H9 (cell line): ENCODE measurements around the gene ENPEP. TPM values are rescaled to one million over a fixed set of nuclear protein-coding genes. Genes with fewer than 3 reads are reported as not detected.

ENCODE experiments used
- DNase-seq: peaks from one replicate; pipeline ENCODE4 v3.0.0-alpha.2; 2017
- H2AFZ ChIP-seq: one replicate; pipeline ENCODE4 v1.6.1; 2013; ENCODE audit warnings: mild to moderate bottlenecking, low read length, control low read depth, moderate library complexity
- H2AK5ac ChIP-seq: 2 replicates; pipeline ENCODE4 v1.6.1; 2013; ENCODE audit warnings: low read length, control low read depth, mixed read lengths; ENCODE audit not compliant: insufficient read length
- H2BK120ac ChIP-seq: one replicate; pipeline ENCODE4 v1.6.1; 2013; ENCODE audit warnings: low read depth, mild to moderate bottlenecking, low read length, control low read depth, inconsistent platforms; ENCODE audit not compliant: poor library complexity, severe bottlenecking
- H2BK12ac ChIP-seq: 2 replicates; pipeline ENCODE4 v1.6.1; 2013; ENCODE audit warnings: low read length, control low read depth, mixed read lengths, low read depth; ENCODE audit not compliant: insufficient read length
- H2BK15ac ChIP-seq: 2 replicates; pipeline ENCODE4 v1.6.1; 2013; ENCODE audit warnings: low read depth, low read length, control low read depth
- H2BK20ac ChIP-seq: one replicate; pipeline ENCODE4 v1.6.1; 2013; ENCODE audit warnings: low read depth, mild to moderate bottlenecking, low read length, control low read depth, inconsistent platforms; ENCODE audit not compliant: poor library complexity, severe bottlenecking
- H2BK5ac ChIP-seq: 2 replicates; pipeline ENCODE4 v1.6.1; 2013; ENCODE audit warnings: low read length, control low read depth, mixed read lengths; ENCODE audit not compliant: insufficient read length
- H3K14ac ChIP-seq: 2 replicates; pipeline ENCODE4 v1.6.1; 2013; ENCODE audit warnings: low read length, control low read depth; ENCODE audit not compliant: insufficient read depth
- H3K18ac ChIP-seq: 2 replicates; pipeline ENCODE4 v1.6.1; 2013; ENCODE audit warnings: low read depth, mild to moderate bottlenecking, mixed read lengths, low read length, control low read depth; ENCODE audit not compliant: insufficient read length
- H3K23ac ChIP-seq: 2 replicates; pipeline ENCODE4 v1.6.1; 2013; ENCODE audit warnings: low read length, control low read depth, mixed read lengths, low read depth; ENCODE audit not compliant: insufficient read length
- H3K23me2 ChIP-seq: 2 replicates; pipeline ENCODE4 v1.6.1; 2013; ENCODE audit warnings: low read depth, mild to moderate bottlenecking, mixed read lengths, low read length, control low read depth; ENCODE audit not compliant: insufficient read length, poor library complexity, severe bottlenecking
- H3K27ac ChIP-seq: 2 replicates; pipeline ENCODE4 v1.5.1; 2013; ENCODE audit warnings: low read length, control low read depth, mixed read lengths, low read depth; ENCODE audit not compliant: insufficient read length
- H3K27me3 ChIP-seq: 2 replicates; pipeline ENCODE4 v1.6.1; 2013; ENCODE audit warnings: low read length, control low read depth, inconsistent platforms; ENCODE audit not compliant: insufficient read depth
- H3K4ac ChIP-seq: 2 replicates; pipeline ENCODE4 v1.6.1; 2013; ENCODE audit warnings: low read depth, mild to moderate bottlenecking, control low read depth, inconsistent platforms, low read length, moderate library complexity
- H3K4me1 ChIP-seq: 2 replicates; pipeline ENCODE4 v1.6.1; 2013; ENCODE audit warnings: low read length, control low read depth, inconsistent platforms; ENCODE audit not compliant: insufficient read depth
- H3K4me2 ChIP-seq: 2 replicates; pipeline ENCODE4 v1.6.1; 2013; ENCODE audit warnings: low read length, control low read depth, mixed read lengths; ENCODE audit not compliant: insufficient read length, insufficient read depth
- H3K56ac ChIP-seq: 2 replicates; pipeline ENCODE4 v1.6.1; 2013; ENCODE audit warnings: low read depth, mild to moderate bottlenecking, mixed read lengths, low read length, control low read depth; ENCODE audit not compliant: insufficient read length
- H3K79me1 ChIP-seq: 2 replicates; pipeline ENCODE4 v1.6.1; 2013; ENCODE audit warnings: low read depth, mild to moderate bottlenecking, moderate library complexity, low read length, control low read depth, inconsistent platforms; ENCODE audit not compliant: insufficient read depth, poor library complexity, severe bottlenecking
- H3K79me2 ChIP-seq: 2 replicates; pipeline ENCODE4 v1.6.1; 2013; ENCODE audit warnings: low read length, control low read depth, inconsistent platforms; ENCODE audit not compliant: insufficient read depth
- H3K9ac ChIP-seq: 2 replicates; pipeline ENCODE4 v1.6.1; 2013; ENCODE audit warnings: low read length, control low read depth, mixed read lengths; ENCODE audit not compliant: insufficient read length; ENCODE audit errors: extremely low read depth
- H3K9me3 ChIP-seq: one replicate; pipeline ENCODE4 v1.6.1; 2013; ENCODE audit warnings: low read depth, low read length, inconsistent platforms; ENCODE audit not compliant: control insufficient read depth
- H3T11ph ChIP-seq: one replicate; pipeline ENCODE4 v1.6.1; 2013; ENCODE audit warnings: mild to moderate bottlenecking, low read length, control low read depth, inconsistent platforms
- H4K20me1 ChIP-seq: one replicate; pipeline ENCODE4 v1.6.1; 2013; ENCODE audit not compliant: control insufficient read depth, insufficient read length, insufficient read depth
- H4K5ac ChIP-seq: 2 replicates; pipeline ENCODE4 v1.6.1; 2013; ENCODE audit warnings: low read depth, mild to moderate bottlenecking, mixed read lengths, low read length, control low read depth; ENCODE audit not compliant: insufficient read length
- H4K8ac ChIP-seq: replicated peaks from 2 replicates; pipeline ENCODE4 v1.6.1; 2013; ENCODE audit warnings: low read length, control low read depth, mixed read lengths, low read depth; ENCODE audit not compliant: insufficient read length
- H4K91ac ChIP-seq: 2 replicates; pipeline ENCODE4 v1.6.1; 2013; ENCODE audit warnings: low read depth, mild to moderate bottlenecking, moderate library complexity, mixed read lengths, low read length, control low read depth; ENCODE audit not compliant: insufficient read length
- H3K27ac Mint-ChIP-seq, 3 experiments: 2 replicates in 2 of 3; 3 replicates in 1 of 3; pipeline ENCODE4 v1.8.0; 2020 to 2021; ENCODE audit warnings: mixed read lengths in 3 of 3, mild to moderate bottlenecking in 1 of 3, moderate library complexity in 1 of 3
- H3K27me3 Mint-ChIP-seq: 2 replicates; pipeline ENCODE4 v1.8.0; 2021; ENCODE audit warnings: low read depth, mild to moderate bottlenecking, moderate library complexity, mixed read lengths
- H3K36me3 Mint-ChIP-seq, 3 experiments: 2 replicates in 2 of 3; 3 replicates in 1 of 3; pipeline ENCODE4 v1.8.0; 2020 to 2021; ENCODE audit warnings: low read depth in 3 of 3, mixed read lengths in 3 of 3; ENCODE audit not compliant: insufficient read depth in 1 of 3
- H3K4me1 Mint-ChIP-seq, 2 experiments: 2 replicates each; pipeline ENCODE4 v1.8.0; 2020; ENCODE audit warnings: mixed read lengths in 2 of 2
- H3K4me3 Mint-ChIP-seq, 2 experiments: 2 replicates in 1 of 2; 3 replicates in 1 of 2; pipeline ENCODE4 v1.8.0; 2020 to 2021; ENCODE audit warnings: mild to moderate bottlenecking in 2 of 2, mixed read lengths in 2 of 2, moderate library complexity in 1 of 2
- H3K9me3 Mint-ChIP-seq, 2 experiments: 2 replicates in 1 of 2; 3 replicates in 1 of 2; pipeline ENCODE4 v1.8.0; 2020; ENCODE audit warnings: mild to moderate bottlenecking in 2 of 2, mixed read lengths in 2 of 2, moderate library complexity in 1 of 2
- total RNA-seq: library from RNA; stranded (reverse); gene quantifications from 2 replicates; pipeline ENCODE4 v1.2.1, GENCODE V29; 2021
- TF ChIP-seq, protein P1 (sequence below): fragments of 200-600 bp; sonication (generic); conservative IDR thresholded peaks from 3 replicates; pipeline ENCODE4 v1.8.0; 2021; ENCODE audit warnings: antibody characterized with exemption, mild to moderate bottlenecking

The ENPEP gene
- total RNA-seq, 1 experiment from 2014 or later: 0.44 TPM

DNA sequence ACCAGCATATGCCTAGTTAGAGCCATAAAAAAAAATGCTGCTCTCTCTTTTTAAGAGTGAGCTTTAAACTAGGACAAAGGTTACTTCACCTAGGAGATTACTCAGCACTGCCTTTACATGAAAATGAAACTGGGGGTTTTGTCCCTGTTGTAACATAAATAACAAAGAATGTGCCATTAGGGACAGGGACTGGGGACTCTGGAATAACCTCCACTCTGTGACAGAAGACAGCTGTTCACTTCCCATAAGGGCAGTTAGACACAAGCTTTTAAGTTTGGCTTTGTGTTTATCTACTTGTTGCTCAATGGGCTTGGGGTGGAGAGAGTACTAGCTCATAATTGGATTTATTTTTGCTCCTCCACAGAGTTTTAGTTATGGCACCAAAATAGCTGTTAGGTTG lies 11.9 kb downstream of the ENPEP start:
- no peak for DNase-seq
- Histone ChIP-seq H3K23me2 (no peaks in the 10 kb centered on the region), H4K8ac (no peak overlapping the region), H3K27me3 (no peaks in the 10 kb centered on the region), H4K5ac (no peak overlapping the region), H3K18ac (no peak overlapping the region), H3K4ac (no peak overlapping the region), H3K14ac (no peak overlapping the region), H4K91ac (no peak overlapping the region), H3K79me1 (no peaks in the 10 kb centered on the region), H2AFZ (no peak overlapping the region), H3K56ac (no peak overlapping the region), H2BK20ac (no peak overlapping the region), H3K9ac (no peak overlapping the region), H3K23ac (no peak overlapping the region), H4K20me1 (no peaks in the 10 kb centered on the region), H2BK15ac (no peak overlapping the region), H3K9me3 (no peaks in the 10 kb centered on the region), H2AK5ac (no peak overlapping the region), H3K4me2 (peak overlapping the region; percentile 10), H3K27ac (no peak overlapping the region), H2BK5ac (no peak overlapping the region), H3K79me2 (no peaks in the 10 kb centered on the region; the same call in 1 of the 2 replicates), H3K4me1 (no peaks in the 10 kb centered on the region; the same call in 1 of the 2 replicates), H2BK12ac (no peak overlapping the region), H3T11ph (no peak overlapping the region), H2BK120ac (no peak overlapping the region)
- Mint-ChIP-seq H3K36me3 (no peaks in the 10 kb centered on the region; a peak in 1 of 7 replicates), H3K27ac (no peak overlapping the region; a peak in 1 of 7 replicates), H3K9me3 (no peaks in the 10 kb centered on the region), H3K27me3 (peaks cover 1% of the 10 kb centered on the region; the same call in 1 of the 2 replicates), H3K4me1 (peaks cover 23 to 27% of the 10 kb centered on the region in 2 experiments), H3K4me3 (no peak overlapping the region; a peak in 1 of 5 replicates)
- TF ChIP-seq, protein P1, sequence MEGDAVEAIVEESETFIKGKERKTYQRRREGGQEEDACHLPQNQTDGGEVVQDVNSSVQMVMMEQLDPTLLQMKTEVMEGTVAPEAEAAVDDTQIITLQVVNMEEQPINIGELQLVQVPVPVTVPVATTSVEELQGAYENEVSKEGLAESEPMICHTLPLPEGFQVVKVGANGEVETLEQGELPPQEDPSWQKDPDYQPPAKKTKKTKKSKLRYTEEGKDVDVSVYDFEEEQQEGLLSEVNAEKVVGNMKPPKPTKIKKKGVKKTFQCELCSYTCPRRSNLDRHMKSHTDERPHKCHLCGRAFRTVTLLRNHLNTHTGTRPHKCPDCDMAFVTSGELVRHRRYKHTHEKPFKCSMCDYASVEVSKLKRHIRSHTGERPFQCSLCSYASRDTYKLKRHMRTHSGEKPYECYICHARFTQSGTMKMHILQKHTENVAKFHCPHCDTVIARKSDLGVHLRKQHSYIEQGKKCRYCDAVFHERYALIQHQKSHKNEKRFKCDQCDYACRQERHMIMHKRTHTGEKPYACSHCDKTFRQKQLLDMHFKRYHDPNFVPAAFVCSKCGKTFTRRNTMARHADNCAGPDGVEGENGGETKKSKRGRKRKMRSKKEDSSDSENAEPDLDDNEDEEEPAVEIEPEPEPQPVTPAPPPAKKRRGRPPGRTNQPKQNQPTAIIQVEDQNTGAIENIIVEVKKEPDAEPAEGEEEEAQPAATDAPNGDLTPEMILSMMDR: no peak
